Large intestine (tissue), 3 donors: ENCODE results near the gene SLC1A7. TPM values are rescaled to one million over a fixed set of nuclear protein-coding genes. Genes with fewer than 3 reads are reported as not detected.

ENCODE experiments used
- DNase-seq, 2 donors: peaks; one replicate each; pipeline versions ENCODE4 v3.0.0 to v3.0.0-alpha.2; 2013
- H3K27ac ChIP-seq: one replicate; pipeline ENCODE4 v1.5.1; 2013; ENCODE audit warnings: low read length
- H3K27me3 ChIP-seq: 2 replicates; pipeline ENCODE4 v1.6.1; 2013; ENCODE audit warnings: low read length; ENCODE audit not compliant: control insufficient read depth, insufficient read depth
- H3K36me3 ChIP-seq: 2 replicates; pipeline ENCODE4 v1.6.1; 2013; ENCODE audit warnings: low read length; ENCODE audit not compliant: control insufficient read depth, insufficient read depth
- H3K4me1 ChIP-seq: one replicate; pipeline ENCODE4 v1.6.1; 2013; ENCODE audit warnings: low read length; ENCODE audit not compliant: control insufficient read depth, insufficient read depth
- H3K4me3 ChIP-seq: one replicate; pipeline ENCODE4 v1.5.1; 2013; ENCODE audit warnings: low read length
- H3K9me3 ChIP-seq: one replicate; pipeline ENCODE4 v1.6.1; 2013; ENCODE audit warnings: mild to moderate bottlenecking, low read depth, low read length, moderate library complexity; ENCODE audit not compliant: control insufficient read depth
- WGBS: methylation state at CpG from one replicate; pipeline ENCODE4 v1.1.5; 2013; ENCODE audit warnings: low lambda C conversion rate; ENCODE audit not compliant: insufficient coverage; 5-methylcytosine and 5-hydroxymethylcytosine counted together
- polyA plus RNA-seq: library from polyadenylated mRNA; unstranded; fragments of 120-200 nt; gene quantifications from one replicate; pipeline ENCODE4 v1.2.1, GENCODE V29; 2013

Gene SLC1A7
- polyA plus RNA-seq, 1 donor: 0.40 TPM

GRCh38 chr1:53125623-53126360, 16.6 kb downstream of the SLC1A7 start:
- H3K27ac ChIP-seq: no peak overlapping the region
- DNase-seq: no peak
- no CpG with 5 or more reads among the region's 10 CpGs for WGBS

GRCh38 chr1:53125122-53125521, 17.3 kb downstream of the SLC1A7 start:
- no peak for DNase-seq
- H3K9me3 ChIP-seq: no peaks in the 10 kb centered on the region
- no peaks in the 10 kb centered on the region for H3K36me3 ChIP-seq
- no peaks in the 10 kb centered on the region for H3K27me3 ChIP-seq
- no peak overlapping the region for H3K27ac ChIP-seq
- H3K4me3 ChIP-seq: no peak overlapping the region
- 96% methylated on average over 4 of the region's 6 CpGs for WGBS
- H3K4me1 ChIP-seq: peaks cover 48% of the 10 kb centered on the region

More at GRCh38 chr1:53125623-53126360, 16.6 kb downstream of the SLC1A7 start:
- no peaks in the 10 kb centered on the region for H3K36me3 ChIP-seq
- no peaks in the 10 kb centered on the region for H3K27me3 ChIP-seq
- H3K4me3 ChIP-seq: no peak overlapping the region
- H3K4me1 ChIP-seq: peaks cover 42% of the 10 kb centered on the region
- no peaks in the 10 kb centered on the region for H3K9me3 ChIP-seq

GRCh38 chr1:53123453-53124140, 18.8 kb downstream of the SLC1A7 start:
- no CpG with 5 or more reads among the region's 19 CpGs for WGBS
- peaks cover 55% of the 10 kb centered on the region for H3K4me1 ChIP-seq
- no peak overlapping the region for H3K27ac ChIP-seq
- H3K36me3 ChIP-seq: no peaks in the 10 kb centered on the region
- no peak for DNase-seq
- no peaks in the 10 kb centered on the region for H3K9me3 ChIP-seq
- H3K27me3 ChIP-seq: no peaks in the 10 kb centered on the region
- H3K4me3 ChIP-seq: no peak overlapping the region

- WGBS: no CpG with 5 or more reads among the region's 7 CpGs
- H3K36me3 ChIP-seq: no peaks in the 10 kb centered on the region
- H3K27ac ChIP-seq: peak overlapping the region; percentile 9
- no peak overlapping the region for H3K4me3 ChIP-seq
- DNase-seq: peak; percentile 58 to 82
- H3K4me1 ChIP-seq: peaks cover 57% of the 10 kb centered on the region
- no peaks in the 10 kb centered on the region for H3K9me3 ChIP-seq
- H3K27me3 ChIP-seq: no peaks in the 10 kb centered on the region
Observed at GRCh38 chr1:53122961-53123413, 19.5 kb downstream of the SLC1A7 start.

- Histone ChIP-seq H3K9me3 (no peaks in the 10 kb centered on the region), H3K27ac (peak overlapping the region; percentile 9), H3K27me3 (no peaks in the 10 kb centered on the region), H3K4me3 (no peak overlapping the region), H3K36me3 (no peaks in the 10 kb centered on the region), H3K4me1 (peaks cover 63% of the 10 kb centered on the region)
- WGBS: no CpG with 5 or more reads among the region's 10 CpGs
- DNase-seq: no peak
Observed at GRCh38 chr1:53122201-53122885, 20.1 kb downstream of the SLC1A7 start.

- no peak overlapping the region for H3K27ac ChIP-seq
- H3K4me3 ChIP-seq: no peak overlapping the region
- no peaks in the 10 kb centered on the region for H3K27me3 ChIP-seq
- WGBS: no CpG with 5 or more reads among the region's 18 CpGs
- DNase-seq: peak; percentile 83 to 88
- no peaks in the 10 kb centered on the region for H3K36me3 ChIP-seq
- peaks cover 71% of the 10 kb centered on the region for H3K4me1 ChIP-seq
- H3K9me3 ChIP-seq: no peaks in the 10 kb centered on the region
Observed at GRCh38 chr1:53121319-53122172, 20.9 kb downstream of the SLC1A7 start.

GRCh38 chr1:53120659-53121058, 21.8 kb downstream of the SLC1A7 start:
- no peak for DNase-seq
- Histone ChIP-seq H3K4me3 (no peak overlapping the region), H3K9me3 (no peaks in the 10 kb centered on the region), H3K4me1 (peaks cover 79% of the 10 kb centered on the region), H3K27me3 (no peaks in the 10 kb centered on the region), H3K27ac (no peak overlapping the region), H3K36me3 (no peaks in the 10 kb centered on the region)
- WGBS: no CpG with 5 or more reads among the region's 12 CpGs

- peaks cover 57% of the 10 kb centered on the region for H3K4me1 ChIP-seq
- no peak for DNase-seq
- no peaks in the 10 kb centered on the region for H3K27me3 ChIP-seq
- no CpG with 5 or more reads among the region's 9 CpGs for WGBS
- H3K27ac ChIP-seq: no peak overlapping the region
- H3K9me3 ChIP-seq: peaks cover under 1% of the 10 kb centered on the region
- no peak overlapping the region for H3K4me3 ChIP-seq
- no peaks in the 10 kb centered on the region for H3K36me3 ChIP-seq
Observed at GRCh38 chr1:53117836-53118235, 24.6 kb downstream of the SLC1A7 start.

- peak in 1 of 2 donors; percentile 53 for DNase-seq
- peaks cover 52% of the 10 kb centered on the region for H3K4me1 ChIP-seq
Observed at GRCh38 chr1:53116933-53117600, 25.4 kb downstream of the SLC1A7 start.

More at GRCh38 chr1:53116933-53117600, 25.4 kb downstream of the SLC1A7 start:
- Histone ChIP-seq H3K27ac (no peak overlapping the region), H3K9me3 (peaks cover 8% of the 10 kb centered on the region), H3K27me3 (no peaks in the 10 kb centered on the region), H3K36me3 (no peaks in the 10 kb centered on the region), H3K4me3 (no peak overlapping the region)
- 100% methylated on average over 1 of the region's 11 CpGs for WGBS
